ENCODE data around the gene GLP1R. TPM values are rescaled to one million over a fixed set of nuclear protein-coding genes. Genes with fewer than 3 reads are reported as not detected.

The GLP1R gene
- total RNA-seq, 3 donors from 2014 or later (not counting 1 experiment from before 2014, with no cell fraction given), result 2.2 to 6.5 (median 3.0) TPM

GRCh38 chr6:39049575-39050283, 1.1 kb downstream of the GLP1R start:
- 95% methylated on average over 9 of the region's 9 CpGs for WGBS (ENCODE audit: insufficient coverage)
- Mint-ChIP-seq H3K27me3 (ENCODE audit: low read depth in 2 of 2) (peaks cover 0 to 5% of the 10 kb centered on the region in 2 donors), H3K4me3 (peak overlapping the region; percentile 81)

GRCh38 chr6:39050453-39051112, 2.0 kb downstream of the GLP1R start:
- Mint-ChIP-seq H3K36me3 (no peaks in the 10 kb centered on the region), H3K27ac (peak overlapping the region; percentile 83 to 87), H3K4me3 (peak overlapping the region; percentile 81), H3K4me1 (peaks cover 47 to 48% of the 10 kb centered on the region in 2 donors), H3K9me3 (no peaks in the 10 kb centered on the region), H3K27me3 (ENCODE audit: low read depth in 2 of 2) (peaks cover 0 to 5% of the 10 kb centered on the region in 2 donors)
- Histone ChIP-seq H3K27ac (ENCODE audit: low read length) (peak overlapping the region; percentile 20), H3K27me3 (ENCODE audit: control insufficient read depth, insufficient read depth, low read length) (peaks cover 5% of the 10 kb centered on the region), H3K4me3 (ENCODE audit: low read length) (no peak overlapping the region), H3K36me3 (ENCODE audit: control insufficient read depth, insufficient read depth, low read length) (no peaks in the 10 kb centered on the region), H3K4me1 (ENCODE audit: control insufficient read depth, insufficient read depth, low read length) (peaks cover 44% of the 10 kb centered on the region), H3K9me3 (ENCODE audit: control insufficient read depth, insufficient read depth, low read length) (no peaks in the 10 kb centered on the region)
- WGBS (ENCODE audit: insufficient coverage), result 67% methylated on average over 5 of the region's 5 CpGs
- ATAC-seq, result peak; percentile 80 to 83 (median 82)
- peak in 1 of 2 donors; percentile 23 for DNase-seq
- TF ChIP-seq CTCF (IDR thresholded peaks at IDR 0.05), result no peak
- intact Hi-C loops (cut with micrococcal nuclease), result no loop called here

More at GRCh38 chr6:39049575-39050283, 1.1 kb downstream of the GLP1R start:
- Histone ChIP-seq H3K4me1 (ENCODE audit: control insufficient read depth, insufficient read depth, low read length) (peaks cover 44% of the 10 kb centered on the region), H3K36me3 (ENCODE audit: control insufficient read depth, insufficient read depth, low read length) (no peaks in the 10 kb centered on the region), H3K4me3 (ENCODE audit: low read length) (no peak overlapping the region), H3K27me3 (ENCODE audit: control insufficient read depth, insufficient read depth, low read length) (peaks cover 5% of the 10 kb centered on the region), H3K9me3 (ENCODE audit: control insufficient read depth, insufficient read depth, low read length) (no peaks in the 10 kb centered on the region), H3K27ac (ENCODE audit: low read length) (no peak overlapping the region)
- ATAC-seq, result no peak
- intact Hi-C loops (cut with micrococcal nuclease), result no loop called here
- no peaks in the 10 kb centered on the region for H3K9me3 Mint-ChIP-seq
- TF ChIP-seq CTCF (IDR thresholded peaks at IDR 0.05), result no peak
- H3K27ac Mint-ChIP-seq, result peak overlapping the region; percentile 83 to 87
- no peak for DNase-seq
- H3K36me3 Mint-ChIP-seq, result no peaks in the 10 kb centered on the region
- H3K4me1 Mint-ChIP-seq, result peaks cover 47 to 48% of the 10 kb centered on the region in 2 donors

DNA sequence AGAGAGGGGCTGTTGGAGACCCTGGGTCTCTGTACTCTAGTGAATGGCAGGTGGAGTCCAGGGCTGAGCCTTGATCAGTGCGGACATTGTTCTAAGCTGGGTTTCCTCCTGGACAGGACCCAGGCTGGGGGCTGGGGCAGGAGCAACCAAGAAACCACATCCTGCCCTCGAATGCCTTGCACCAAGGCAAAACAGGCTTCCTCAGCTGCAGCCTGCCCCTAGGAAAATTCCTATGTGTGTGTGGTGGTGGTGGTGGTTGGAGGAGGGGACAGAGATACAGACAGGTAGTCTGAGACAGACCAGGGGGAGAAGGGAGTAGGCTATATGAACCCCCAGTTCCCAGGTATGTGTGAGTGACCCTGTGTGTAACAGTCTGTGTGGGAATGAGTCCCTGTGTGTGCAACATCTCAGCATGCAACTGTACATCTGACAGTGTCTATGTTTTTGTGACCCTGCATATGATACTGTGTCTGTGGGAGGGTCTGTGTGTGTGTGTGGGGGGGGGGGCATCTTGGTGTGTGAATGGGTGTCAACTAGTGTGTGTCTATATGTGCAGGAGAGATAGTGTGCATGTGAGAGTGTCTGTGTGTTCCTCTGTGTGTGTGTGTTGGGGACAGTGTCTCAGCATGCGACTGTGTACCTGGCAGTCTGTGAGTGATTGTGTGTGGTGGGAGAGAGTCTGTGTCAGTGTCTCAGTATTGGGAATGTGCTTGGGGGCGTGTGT, 3.0 kb downstream of the GLP1R start:
- 39% methylated on average over 4 of the region's 4 CpGs for WGBS (ENCODE audit: insufficient coverage)
- peaks cover 0 to 5% of the 10 kb centered on the region in 2 donors for H3K27me3 Mint-ChIP-seq (ENCODE audit: low read depth in 2 of 2)
- Histone ChIP-seq H3K27me3 (ENCODE audit: control insufficient read depth, insufficient read depth, low read length) (peaks cover 5% of the 10 kb centered on the region), H3K4me3 (ENCODE audit: low read length) (no peak overlapping the region), H3K36me3 (ENCODE audit: control insufficient read depth, insufficient read depth, low read length) (no peaks in the 10 kb centered on the region), H3K4me1 (ENCODE audit: control insufficient read depth, insufficient read depth, low read length) (peaks cover 44% of the 10 kb centered on the region), H3K9me3 (ENCODE audit: control insufficient read depth, insufficient read depth, low read length) (no peaks in the 10 kb centered on the region), H3K27ac (ENCODE audit: low read length) (no peak overlapping the region)
- no peak for DNase-seq
- H3K27ac Mint-ChIP-seq, result peak overlapping the region; percentile 83 to 87
- intact Hi-C loops (cut with micrococcal nuclease), result no loop called here
- H3K4me3 Mint-ChIP-seq, result peak overlapping the region; percentile 81
- peak in 2 of 3 donors; percentile 8 to 11 for ATAC-seq
- H3K4me1 Mint-ChIP-seq, result peaks cover 47 to 51% of the 10 kb centered on the region in 2 donors
- no peaks in the 10 kb centered on the region for H3K9me3 Mint-ChIP-seq
- H3K36me3 Mint-ChIP-seq, result no peaks in the 10 kb centered on the region
- no peak for TF ChIP-seq CTCF (IDR thresholded peaks at IDR 0.05)
